ENCODE results near the gene COL20A1. TPM values are rescaled to one million over a fixed set of nuclear protein-coding genes. Genes with fewer than 3 reads are reported as not detected.

COL20A1 gene
- total RNA-seq, 6 experiments from 2014 or later, result 0.02 TPM; not detected in 5

- Mint-ChIP-seq H3K4me1 (ENCODE audit: low read depth) (peaks cover 6% of the 10 kb centered on the region; the same call in 1 of the 2 replicates), H3K27me3 (ENCODE audit: insufficient read depth) (peaks cover 10% of the 10 kb centered on the region; the same call in 1 of the 2 replicates), H3K27ac (no peak overlapping the region), H3K9me3 (no peaks in the 10 kb centered on the region), H3K36me3 (ENCODE audit: low read depth) (no peaks in the 10 kb centered on the region), H3K4me3 (no peak overlapping the region)
- no peak for DNase-seq
- no peak for TF ChIP-seq CTCF (IDR thresholded peaks at IDR 0.05)
These were observed 29.4 kb downstream of the COL20A1 start for GRCh38 chr20:63322146-63322932.

- H3K4me3 Mint-ChIP-seq, result no peak overlapping the region
- H3K27ac Mint-ChIP-seq, result no peak overlapping the region
- H3K9me3 Mint-ChIP-seq, result no peaks in the 10 kb centered on the region
- peaks cover 6% of the 10 kb centered on the region; the same call in 1 of the 2 replicates for H3K4me1 Mint-ChIP-seq (ENCODE audit: low read depth)
- TF ChIP-seq CTCF (IDR thresholded peaks at IDR 0.05), result no peak
- peaks cover 14% of the 10 kb centered on the region for H3K27me3 Mint-ChIP-seq (ENCODE audit: insufficient read depth)
- no peak for DNase-seq
- H3K36me3 Mint-ChIP-seq (ENCODE audit: low read depth), result no peaks in the 10 kb centered on the region
These were observed 29.9 kb downstream of the COL20A1 start for GRCh38 chr20:63322933-63323273.

- no peaks in the 10 kb centered on the region for H3K9me3 Mint-ChIP-seq
- peaks cover 15% of the 10 kb centered on the region for H3K27me3 Mint-ChIP-seq (ENCODE audit: insufficient read depth)
- no peak overlapping the region for H3K4me3 Mint-ChIP-seq
- H3K27ac Mint-ChIP-seq, result no peak overlapping the region
- DNase-seq, result no peak
- TF ChIP-seq CTCF (IDR thresholded peaks at IDR 0.05), result peak; percentile 41; the same call in 1 of the 2 replicates
- peaks cover 6% of the 10 kb centered on the region; the same call in 1 of the 2 replicates for H3K4me1 Mint-ChIP-seq (ENCODE audit: low read depth)
- H3K36me3 Mint-ChIP-seq (ENCODE audit: low read depth), result no peaks in the 10 kb centered on the region
These were observed 30.5 kb downstream of the COL20A1 start for GRCh38 chr20:63323357-63323981.

GRCh38 chr20:63325021-63325471, 32.1 kb downstream of the COL20A1 start:
- no peak overlapping the region for H3K4me3 Mint-ChIP-seq
- no peak overlapping the region for H3K27ac Mint-ChIP-seq
- H3K36me3 Mint-ChIP-seq (ENCODE audit: low read depth), result no peaks in the 10 kb centered on the region
- DNase-seq, result no peak
- TF ChIP-seq CTCF (IDR thresholded peaks at IDR 0.05), result no peak
- H3K9me3 Mint-ChIP-seq, result no peaks in the 10 kb centered on the region
- H3K4me1 Mint-ChIP-seq (ENCODE audit: low read depth), result peaks cover 6% of the 10 kb centered on the region; the same call in 1 of the 2 replicates
- H3K27me3 Mint-ChIP-seq (ENCODE audit: insufficient read depth), result peaks cover 19% of the 10 kb centered on the region

- H3K36me3 Mint-ChIP-seq (ENCODE audit: low read depth), result no peaks in the 10 kb centered on the region
- H3K27me3 Mint-ChIP-seq (ENCODE audit: insufficient read depth), result peaks cover 20% of the 10 kb centered on the region
- TF ChIP-seq CTCF (IDR thresholded peaks at IDR 0.05), result no peak
- H3K9me3 Mint-ChIP-seq, result no peaks in the 10 kb centered on the region
- no peak overlapping the region for H3K27ac Mint-ChIP-seq
- DNase-seq, result no peak
- H3K4me1 Mint-ChIP-seq (ENCODE audit: low read depth), result peaks cover 6% of the 10 kb centered on the region; the same call in 1 of the 2 replicates
- no peak overlapping the region for H3K4me3 Mint-ChIP-seq
These were observed 32.7 kb downstream of the COL20A1 start for GRCh38 chr20:63325554-63326313.
